Bronchial epithelial cell (primary cell): ENCODE measurements around the gene POLR3H. TPM values are rescaled to one million over a fixed set of nuclear protein-coding genes. Genes with fewer than 3 reads are reported as not detected.

Source experiments
- DNase-seq: peaks from one replicate; pipeline ENCODE4 v3.0.0-alpha.2; 2010; ENCODE audit warnings: low read depth
- FAIRE-seq: peaks from 2 replicates; lab custom pipeline; 2011; peaks lifted over from hg19 to GRCh38; lab: Jason Lieb, UNC
- H3K27me3 ChIP-seq: 2 replicates; pipeline ENCODE4 v1.5.1; 2011; ENCODE audit warnings: low read length; ENCODE audit not compliant: control insufficient read depth, insufficient read depth
- H3K36me3 ChIP-seq: 2 replicates; pipeline ENCODE4 v1.5.1; 2011; ENCODE audit warnings: low read length; ENCODE audit not compliant: control insufficient read depth, insufficient read depth
- H3K4me3 ChIP-seq: 2 replicates; pipeline ENCODE4 v1.5.1; 2011; ENCODE audit warnings: mild to moderate bottlenecking, low read depth, low read length, control low read depth
- total RNA-seq: library from RNA; depleted of rRNA; stranded (reverse); fragments of >200 nt; gene quantifications from 2 replicates; pipeline ENCODE4 v1.2.1, GENCODE V29; 2014
- TF ChIP-seq, protein P1 (sequence below): IDR thresholded peaks from 2 replicates; pipeline ENCODE4 v1.5.1; 2011; ENCODE audit warnings: mild to moderate bottlenecking, moderate library complexity, low read length, control low read depth, inconsistent platforms; ENCODE audit not compliant: insufficient read depth, severe bottlenecking

Gene POLR3H
- total RNA-seq, 1 donor from 2014 or later: 28.2 TPM

DNA sequence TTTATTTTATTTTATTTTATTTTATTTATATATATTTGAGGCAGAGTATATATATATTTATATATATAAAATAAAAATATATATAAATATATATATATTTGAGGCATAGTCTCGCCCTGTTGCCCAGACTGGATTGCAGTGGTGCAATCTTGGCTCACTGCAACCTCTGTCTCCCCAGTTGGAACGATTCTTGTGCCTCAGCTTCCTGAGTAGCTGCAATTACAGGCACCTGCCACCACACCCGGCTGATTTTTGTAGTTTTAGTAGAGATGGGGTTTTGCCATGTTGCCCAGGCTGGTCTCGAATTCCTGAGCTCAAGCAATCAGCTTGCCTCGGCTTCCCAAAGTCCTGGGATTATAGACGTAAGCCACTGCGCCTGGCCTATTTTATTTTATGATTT lies 44.0 kb downstream of the POLR3H start:
- DNase-seq (no peak), FAIRE-seq (no peak)
- TF ChIP-seq, protein P1, sequence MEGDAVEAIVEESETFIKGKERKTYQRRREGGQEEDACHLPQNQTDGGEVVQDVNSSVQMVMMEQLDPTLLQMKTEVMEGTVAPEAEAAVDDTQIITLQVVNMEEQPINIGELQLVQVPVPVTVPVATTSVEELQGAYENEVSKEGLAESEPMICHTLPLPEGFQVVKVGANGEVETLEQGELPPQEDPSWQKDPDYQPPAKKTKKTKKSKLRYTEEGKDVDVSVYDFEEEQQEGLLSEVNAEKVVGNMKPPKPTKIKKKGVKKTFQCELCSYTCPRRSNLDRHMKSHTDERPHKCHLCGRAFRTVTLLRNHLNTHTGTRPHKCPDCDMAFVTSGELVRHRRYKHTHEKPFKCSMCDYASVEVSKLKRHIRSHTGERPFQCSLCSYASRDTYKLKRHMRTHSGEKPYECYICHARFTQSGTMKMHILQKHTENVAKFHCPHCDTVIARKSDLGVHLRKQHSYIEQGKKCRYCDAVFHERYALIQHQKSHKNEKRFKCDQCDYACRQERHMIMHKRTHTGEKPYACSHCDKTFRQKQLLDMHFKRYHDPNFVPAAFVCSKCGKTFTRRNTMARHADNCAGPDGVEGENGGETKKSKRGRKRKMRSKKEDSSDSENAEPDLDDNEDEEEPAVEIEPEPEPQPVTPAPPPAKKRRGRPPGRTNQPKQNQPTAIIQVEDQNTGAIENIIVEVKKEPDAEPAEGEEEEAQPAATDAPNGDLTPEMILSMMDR: no peak
- no peaks in the 10 kb centered on the region for H3K27me3 ChIP-seq
- no peak overlapping the region for H3K4me3 ChIP-seq
- H3K36me3 ChIP-seq: peaks cover 8% of the 10 kb centered on the region

DNA sequence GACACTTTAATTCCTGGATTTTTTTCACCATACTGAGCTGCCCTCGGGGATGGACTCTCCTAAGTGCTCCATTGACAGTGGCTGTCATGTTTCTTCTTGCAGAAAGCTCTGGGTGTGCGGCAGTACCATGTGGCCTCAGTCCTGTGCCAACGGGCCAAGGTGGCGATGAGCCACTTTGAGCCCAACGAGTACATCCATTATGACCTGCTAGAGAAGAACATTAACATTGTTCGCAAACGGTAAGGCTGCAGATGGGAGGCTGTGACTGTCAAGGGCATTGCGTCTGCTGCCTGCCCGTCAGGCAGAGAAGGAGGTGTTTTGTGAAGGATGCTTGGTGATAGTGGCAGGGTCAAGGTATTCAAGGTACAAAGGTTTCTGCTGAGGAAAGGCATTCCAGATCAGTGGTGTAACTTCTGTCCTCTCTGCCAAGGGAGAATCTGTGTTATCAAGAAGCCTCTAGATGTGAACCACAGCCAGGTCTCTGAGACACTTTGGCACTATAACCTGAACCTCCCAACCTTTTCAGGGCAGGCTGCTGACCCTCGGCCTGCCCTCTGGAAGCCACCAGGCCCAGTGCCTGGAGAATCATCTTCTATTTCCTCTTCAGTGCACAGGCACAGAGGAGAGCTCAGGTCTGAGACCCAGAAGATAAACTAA lies 44.5 kb downstream of the POLR3H start:
- Histone ChIP-seq H3K27me3 (no peaks in the 10 kb centered on the region), H3K36me3 (peaks cover 8% of the 10 kb centered on the region), H3K4me3 (no peak overlapping the region)
- TF ChIP-seq, protein P1: no peak
- FAIRE-seq (no peak), DNase-seq (no peak)

- peaks cover 7% of the 10 kb centered on the region for H3K36me3 ChIP-seq
- no peak for DNase-seq
- no peaks in the 10 kb centered on the region for H3K27me3 ChIP-seq
- FAIRE-seq: no peak
- TF ChIP-seq, protein P1: no peak
- no peak overlapping the region for H3K4me3 ChIP-seq
These were observed 45.9 kb downstream of the POLR3H start for GRCh38 chr22:41498303-41498835.

DNA sequence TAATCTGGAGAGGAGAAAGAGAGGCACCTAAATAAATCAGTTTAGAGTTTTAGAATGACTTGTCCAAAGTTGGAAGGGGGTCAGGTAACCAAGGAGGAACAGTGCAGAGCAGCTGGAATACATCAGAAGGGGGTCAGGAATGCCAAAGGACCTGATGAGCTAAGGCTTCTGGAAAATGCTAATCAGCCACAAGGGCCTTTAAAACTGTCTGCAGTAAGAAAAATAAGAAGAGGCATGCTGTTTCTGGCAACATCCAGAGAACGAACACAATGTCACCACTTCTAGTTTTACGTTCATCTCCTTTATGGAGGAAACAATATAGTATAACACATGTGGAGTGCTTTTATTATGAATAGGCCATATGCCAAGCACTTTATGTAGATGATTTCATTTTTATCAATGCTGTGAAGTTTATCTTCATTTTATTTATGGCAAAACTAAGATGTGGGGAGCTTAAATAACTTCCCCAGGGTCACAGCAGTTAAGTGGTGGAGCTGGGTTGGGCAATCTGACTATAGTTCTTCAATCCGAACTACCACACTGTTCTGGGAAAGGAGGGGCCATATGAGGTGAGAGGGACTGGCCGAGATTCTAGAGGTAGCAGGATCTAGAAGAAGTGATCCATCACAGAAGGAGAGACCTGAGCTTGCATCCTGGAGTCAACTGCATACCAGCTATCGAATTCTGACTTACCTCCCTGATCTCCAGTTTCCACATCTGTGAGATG lies 52.7 kb downstream of the POLR3H start:
- TF ChIP-seq, protein P1: no peak
- Histone ChIP-seq H3K27me3 (no peaks in the 10 kb centered on the region), H3K36me3 (no peaks in the 10 kb centered on the region), H3K4me3 (no peak overlapping the region)
- DNase-seq (no peak), FAIRE-seq (no peak)

DNA sequence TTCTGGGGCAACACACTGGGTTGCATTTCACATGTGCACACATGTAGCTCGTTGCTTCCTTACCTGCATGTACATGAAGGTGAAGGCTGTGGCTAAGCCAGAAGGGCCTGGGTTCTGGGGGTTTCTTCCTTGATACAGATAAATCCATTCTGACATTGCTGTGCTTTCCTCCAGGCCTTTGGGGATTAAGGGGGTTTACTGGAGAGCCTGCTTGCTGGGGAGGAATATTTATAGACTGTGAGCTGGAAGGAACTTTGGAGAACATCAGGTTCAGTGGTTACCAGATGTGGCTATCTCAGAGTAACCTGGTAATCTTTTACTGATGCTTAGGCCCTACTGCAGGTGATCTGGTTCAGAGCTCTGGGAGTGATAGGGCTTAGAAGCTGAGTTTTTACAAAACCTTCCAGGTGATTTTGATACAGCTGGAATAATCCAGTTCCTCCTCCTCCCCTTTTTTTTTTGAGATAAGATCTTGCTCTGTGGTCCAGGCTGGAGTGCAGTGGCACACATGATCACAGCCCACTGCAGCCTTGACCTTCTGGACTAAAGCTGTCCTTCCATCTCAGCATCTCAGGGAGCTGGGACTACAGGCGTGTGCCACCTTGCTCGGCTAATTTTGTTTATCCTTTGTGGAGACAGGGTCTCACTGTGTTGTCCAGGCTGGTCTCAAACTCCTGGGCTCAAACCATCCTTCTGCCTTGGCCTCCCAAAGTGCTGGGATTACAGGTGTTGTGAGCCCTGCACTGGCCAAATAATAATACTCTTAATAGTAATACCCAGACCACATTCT lies 55.5 kb downstream of the POLR3H start:
- Histone ChIP-seq H3K27me3 (no peaks in the 10 kb centered on the region), H3K4me3 (no peak overlapping the region), H3K36me3 (no peaks in the 10 kb centered on the region)
- FAIRE-seq (no peak), DNase-seq (no peak)
- TF ChIP-seq, protein P1: no peak
